ENCODE data around the gene GNG3. TPM values are rescaled to one million over a fixed set of nuclear protein-coding genes. Genes with fewer than 3 reads are reported as not detected.

GNG3 gene
- total RNA-seq, 1 donor = not detected

GRCh38 chr11:62678770-62679696 is 28.4 kb upstream of the GNG3 start, which contains the start of gene UBXN1:
Gene UBXN1 (minus strand): TSS chr11:62679073. CDS start chr11:62678923, 150 bp downstream.
- DNase-seq (ENCODE audit: insufficient read length, low spot score, missing footprints) = peak; percentile 97
- Histone ChIP-seq H3K27ac (ENCODE audit: low read depth, low read length) (peak within 1 kb of the TSS; percentile 84), H3K36me3 (ENCODE audit: insufficient read depth, low read length) (peaks cover 26% of the 10 kb centered on the region), H3K79me2 (ENCODE audit: insufficient read depth, low read length) (peaks cover 32% of the 10 kb centered on the region), H3K4me1 (ENCODE audit: insufficient read depth, low read length) (peaks cover 23% of the 10 kb centered on the region), H2AFZ (ENCODE audit: low read length) (peak within 1 kb of the TSS; percentile 81), H3K4me2 (ENCODE audit: insufficient read depth, low read length) (peak within 1 kb of the TSS; percentile 86), H3K27me3 (ENCODE audit: insufficient read depth, low read length) (no peaks in the 10 kb centered on the region), H4K20me1 (ENCODE audit: insufficient read depth, low read length) (no peaks in the 10 kb centered on the region), H3K4me3 (ENCODE audit: insufficient read depth, low read length) (peak within 1 kb of the TSS; percentile 83), H3K9me3 (ENCODE audit: low read depth, low read length) (no peaks in the 10 kb centered on the region)
- no peak for TF ChIP-seq CTCF (IDR thresholded peaks at IDR 0.05; ENCODE audit: extremely low read depth, low read depth, low read length)

- Histone ChIP-seq H2AFZ (ENCODE audit: low read length) (peak overlapping the region; percentile 16), H3K27ac (ENCODE audit: low read depth, low read length) (no peak overlapping the region), H3K36me3 (ENCODE audit: insufficient read depth, low read length) (peaks cover 21% of the 10 kb centered on the region), H3K27me3 (ENCODE audit: insufficient read depth, low read length) (no peaks in the 10 kb centered on the region), H3K4me2 (ENCODE audit: insufficient read depth, low read length) (no peak overlapping the region), H3K4me1 (ENCODE audit: insufficient read depth, low read length) (peaks cover 23% of the 10 kb centered on the region), H4K20me1 (ENCODE audit: insufficient read depth, low read length) (no peaks in the 10 kb centered on the region), H3K4me3 (ENCODE audit: insufficient read depth, low read length) (no peak overlapping the region), H3K9me3 (ENCODE audit: low read depth, low read length) (no peaks in the 10 kb centered on the region), H3K79me2 (ENCODE audit: insufficient read depth, low read length) (peaks cover 27% of the 10 kb centered on the region)
- TF ChIP-seq CTCF (IDR thresholded peaks at IDR 0.05; ENCODE audit: extremely low read depth, low read depth, low read length) = peak; percentile 65
- peak; percentile 95 for DNase-seq (ENCODE audit: insufficient read length, low spot score, missing footprints)
Observed at GRCh38 chr11:62680825-62681240, 26.6 kb upstream of the GNG3 start.

GRCh38 chr11:62682518-62682917 is 25.0 kb upstream of the GNG3 start:
- Histone ChIP-seq H3K79me2 (ENCODE audit: insufficient read depth, low read length) (peaks cover 13% of the 10 kb centered on the region), H3K4me2 (ENCODE audit: insufficient read depth, low read length) (no peak overlapping the region), H3K36me3 (ENCODE audit: insufficient read depth, low read length) (peaks cover 6% of the 10 kb centered on the region), H3K4me3 (ENCODE audit: insufficient read depth, low read length) (no peak overlapping the region), H3K9me3 (ENCODE audit: low read depth, low read length) (no peaks in the 10 kb centered on the region), H2AFZ (ENCODE audit: low read length) (no peak overlapping the region), H3K4me1 (ENCODE audit: insufficient read depth, low read length) (peaks cover 22% of the 10 kb centered on the region), H4K20me1 (ENCODE audit: insufficient read depth, low read length) (no peaks in the 10 kb centered on the region), H3K27me3 (ENCODE audit: insufficient read depth, low read length) (no peaks in the 10 kb centered on the region), H3K27ac (ENCODE audit: low read depth, low read length) (no peak overlapping the region)
- no peak for TF ChIP-seq CTCF (IDR thresholded peaks at IDR 0.05; ENCODE audit: extremely low read depth, low read depth, low read length)
- DNase-seq (ENCODE audit: insufficient read length, low spot score, missing footprints) = no peak

All from osteoblast (primary cell).